Activated gamma-delta T cell treated with anti-CD3 and anti-CD28 coated beads, Interleukin-2, amount 50 U/mL, for 16 hours (primary cell): Measurements from ENCODE around the gene ITPRID1.

Source experiments
- DNase-seq: peaks from one replicate; pipeline ENCODE4 v3.0.0-alpha.2; 2020; ENCODE audit warnings: low read depth

Gene ITPRID1

DNA sequence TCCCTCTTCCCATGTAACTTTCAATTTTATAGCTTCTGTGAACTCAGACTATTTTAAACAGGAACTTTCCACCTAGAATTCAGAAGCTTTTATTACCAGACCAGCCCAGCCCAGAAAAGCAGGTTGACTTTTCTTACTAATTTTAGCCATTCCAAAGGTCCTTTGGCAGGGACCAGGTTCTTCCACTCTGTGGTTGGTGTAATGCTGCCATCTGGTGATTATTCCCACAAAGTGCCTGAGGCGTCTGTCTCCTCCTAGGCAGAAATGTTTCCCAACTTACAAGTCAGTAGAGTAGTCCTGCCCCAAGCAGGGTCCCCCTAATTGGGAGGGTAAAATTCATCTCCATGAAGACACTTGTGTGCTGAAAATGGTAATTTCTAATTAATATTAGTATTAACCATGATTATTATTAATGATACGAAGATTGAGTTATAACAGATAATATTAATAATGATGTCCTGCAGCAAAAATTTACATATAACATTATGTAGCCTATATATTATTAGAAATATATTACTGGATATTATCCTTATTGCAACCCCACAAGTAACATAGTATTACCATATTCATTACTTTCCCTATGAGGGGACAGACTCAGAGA, 120.1 kb downstream of the ITPRID1 start:
- DNase-seq = no peak

DNA sequence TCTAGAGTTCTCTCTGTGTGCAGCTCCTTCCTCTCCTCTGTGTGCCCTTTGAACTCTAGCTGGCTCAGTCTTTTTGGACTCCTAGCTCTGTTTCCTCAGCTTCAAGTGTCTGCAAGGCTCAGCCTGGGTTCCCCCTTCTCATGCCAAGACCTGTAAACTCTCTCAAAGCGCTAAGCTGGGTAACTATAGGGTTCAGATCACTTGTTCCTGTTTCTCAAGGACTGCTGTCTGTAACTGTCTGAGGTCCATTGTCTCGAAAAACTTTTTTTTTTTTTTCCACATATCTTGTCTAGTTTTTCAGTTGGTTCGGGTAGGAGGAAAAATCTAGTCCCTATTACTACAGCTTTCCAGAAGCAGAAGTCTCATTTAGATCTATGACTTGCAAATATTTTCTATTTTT, 126.5 kb downstream of the ITPRID1 start:
- DNase-seq = no peak

DNA sequence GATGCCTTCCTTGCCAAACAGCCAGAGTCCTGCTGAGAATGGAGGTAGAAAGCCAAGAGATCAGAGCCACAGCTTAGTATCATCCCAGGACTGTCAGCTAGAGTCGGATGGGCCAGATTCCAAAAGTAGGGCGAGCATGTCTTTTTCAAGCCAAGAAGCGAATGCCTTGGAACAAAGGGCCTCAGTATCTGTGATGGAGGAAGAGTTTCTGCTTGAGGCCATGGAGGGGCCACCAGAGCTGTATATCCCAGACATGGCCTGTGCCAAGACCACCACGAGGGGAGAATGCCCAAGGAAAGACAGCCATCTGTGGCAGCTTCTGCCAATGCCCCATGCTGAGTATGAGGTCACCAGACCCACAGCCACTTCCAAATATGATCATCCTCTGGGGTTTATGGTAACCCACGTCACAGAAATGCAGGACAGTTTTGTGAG, 128.8 kb downstream of the ITPRID1 start:
- DNase-seq = no peak

DNA sequence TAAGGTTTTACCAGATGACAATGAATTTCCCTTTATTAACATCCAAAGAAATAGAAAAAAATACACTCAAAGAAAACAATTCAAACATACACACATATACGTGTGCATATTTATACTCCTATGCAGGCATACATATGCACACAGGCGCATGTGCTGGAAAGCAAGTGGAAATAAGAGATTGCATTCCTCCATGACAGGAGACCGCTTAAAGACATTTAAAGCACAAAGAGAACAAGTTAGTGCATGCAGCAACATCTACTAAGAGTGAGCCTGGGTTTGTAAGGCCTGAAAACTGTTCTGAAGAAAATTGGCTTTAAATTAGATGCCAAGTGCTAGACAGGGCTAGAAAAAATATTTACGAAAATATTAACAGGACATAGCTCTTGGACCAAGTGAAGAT, 133.1 kb downstream of the ITPRID1 start:
- no peak for DNase-seq

DNA sequence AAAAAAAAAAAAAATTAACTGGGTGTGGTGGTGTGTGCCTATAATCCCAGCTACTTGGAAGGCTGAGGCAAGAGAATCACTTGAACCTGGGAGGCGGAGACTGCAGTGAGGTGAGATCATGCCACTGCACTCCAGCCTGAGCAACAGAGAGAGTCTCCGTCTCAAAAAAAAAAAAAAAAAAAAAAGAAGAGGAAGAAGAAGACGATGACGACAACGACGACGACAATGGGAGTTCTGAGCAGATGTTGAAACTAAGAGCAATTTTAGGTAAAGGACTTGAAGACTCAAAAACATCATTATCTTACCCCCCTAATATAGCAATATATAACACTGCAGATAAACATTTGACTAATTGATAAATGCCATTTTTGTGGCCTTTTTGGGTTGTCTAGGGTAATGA, 133.6 kb downstream of the ITPRID1 start:
- DNase-seq = no peak

DNA sequence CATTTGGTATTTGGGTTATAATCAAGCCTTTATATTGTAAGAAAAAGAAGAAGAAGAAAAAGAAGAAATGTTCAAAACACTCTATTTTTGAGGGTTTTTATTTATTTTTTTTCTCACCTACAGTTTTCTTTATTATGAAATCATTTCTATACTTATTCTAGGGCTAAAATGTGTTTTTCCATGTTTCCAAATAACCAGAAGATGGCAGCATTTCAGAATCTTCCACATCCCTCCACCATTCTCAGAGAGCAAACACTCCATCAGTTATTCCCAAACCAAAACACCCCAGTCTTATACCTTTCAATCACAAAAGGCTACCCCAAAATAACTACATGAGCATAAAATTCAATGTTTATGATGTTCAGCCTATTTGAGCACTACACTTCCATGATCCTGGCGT, 134.4 kb downstream of the ITPRID1 start:
- no peak for DNase-seq

DNA sequence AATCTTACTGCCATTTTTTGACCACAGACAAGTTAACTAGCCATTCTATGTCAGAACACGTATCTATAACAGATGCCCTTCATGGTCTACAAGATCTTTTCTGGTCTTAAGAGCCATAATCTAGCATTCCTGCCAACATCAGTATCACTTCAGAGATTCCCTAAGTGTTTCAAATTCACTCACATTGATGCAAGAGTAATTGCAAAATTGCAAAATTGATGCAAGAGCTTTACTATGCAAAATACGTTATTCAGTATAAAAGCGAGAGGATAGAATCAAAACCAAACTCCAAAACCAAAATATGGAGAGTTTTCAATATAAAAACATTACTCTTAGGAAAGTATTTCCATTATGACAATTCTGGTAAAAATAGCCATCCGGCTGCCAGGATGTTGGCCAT, 135.0 kb downstream of the ITPRID1 start:
- no peak for DNase-seq

DNA sequence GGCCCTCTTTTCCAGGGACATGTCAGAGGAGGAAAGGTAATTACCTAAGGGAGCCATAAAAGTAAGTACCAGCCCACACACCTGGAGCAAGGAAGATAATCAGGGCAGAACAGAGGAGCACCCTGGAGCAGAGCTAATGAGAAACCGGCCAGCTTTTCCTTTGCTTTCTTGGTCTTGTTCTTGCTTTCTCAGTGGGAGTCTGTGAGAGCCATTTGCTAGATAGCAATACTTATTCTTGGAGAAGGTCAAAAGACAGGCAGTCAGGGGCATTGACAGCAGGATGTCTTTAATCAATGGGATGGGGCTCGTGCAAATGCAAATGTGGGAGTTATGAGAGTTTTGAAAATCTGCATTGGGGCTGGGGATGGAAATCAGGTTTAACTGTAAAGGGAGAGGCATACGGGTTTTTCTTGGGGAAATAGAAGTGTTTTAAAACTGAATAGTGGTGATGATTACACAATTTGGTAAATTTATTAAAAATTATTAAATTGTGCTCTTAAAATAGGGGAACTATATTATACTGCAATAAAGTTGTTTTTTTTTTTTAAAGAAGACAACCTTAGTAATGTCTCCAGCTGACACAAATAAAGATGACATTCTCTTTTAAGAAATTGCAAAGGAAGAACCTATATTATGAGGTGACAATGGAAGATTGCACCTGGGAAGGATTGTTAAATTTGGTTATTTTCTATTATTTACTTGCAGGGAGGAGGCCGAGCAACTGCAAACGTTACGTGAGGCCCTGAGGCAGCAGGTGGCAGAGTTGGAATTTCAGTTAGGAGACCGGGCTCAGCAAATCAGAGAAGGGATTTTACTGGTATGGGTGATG, 137.6 kb downstream of the ITPRID1 start:
- no peak for DNase-seq

DNA sequence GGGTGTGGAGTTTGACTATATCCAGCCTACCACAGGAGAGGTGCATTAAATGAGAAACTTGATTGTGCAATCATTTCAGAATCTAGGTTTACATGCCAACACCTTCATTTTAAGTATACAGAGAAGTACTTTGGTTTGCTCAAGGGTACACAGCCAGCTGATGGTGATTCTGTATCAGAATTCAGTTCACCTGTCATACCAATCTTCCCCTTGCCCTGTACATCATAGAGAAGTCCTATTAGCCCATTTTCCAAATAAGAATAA, 138.1 kb downstream of the ITPRID1 start:
- DNase-seq = no peak

DNA sequence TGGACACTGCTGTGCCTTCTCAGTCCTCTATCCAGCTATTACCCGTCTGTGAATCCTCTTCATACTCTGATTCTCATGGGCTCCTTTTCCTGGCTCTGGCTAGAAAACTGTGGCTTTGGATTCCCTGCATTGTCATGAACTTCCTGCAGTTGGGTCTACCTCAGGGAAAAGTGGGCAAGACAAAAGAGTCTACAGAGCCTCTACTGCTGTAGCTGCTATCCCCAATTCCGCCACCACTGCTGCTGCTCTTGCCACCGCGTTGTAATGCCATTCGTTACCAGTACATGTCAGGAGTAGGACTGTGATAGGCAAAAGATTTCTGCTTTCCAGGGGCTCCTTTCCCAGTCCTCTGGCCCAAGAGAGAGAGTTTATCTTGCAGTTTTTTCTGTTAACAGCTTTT, 149.2 kb downstream of the ITPRID1 start:
- DNase-seq = no peak

DNA sequence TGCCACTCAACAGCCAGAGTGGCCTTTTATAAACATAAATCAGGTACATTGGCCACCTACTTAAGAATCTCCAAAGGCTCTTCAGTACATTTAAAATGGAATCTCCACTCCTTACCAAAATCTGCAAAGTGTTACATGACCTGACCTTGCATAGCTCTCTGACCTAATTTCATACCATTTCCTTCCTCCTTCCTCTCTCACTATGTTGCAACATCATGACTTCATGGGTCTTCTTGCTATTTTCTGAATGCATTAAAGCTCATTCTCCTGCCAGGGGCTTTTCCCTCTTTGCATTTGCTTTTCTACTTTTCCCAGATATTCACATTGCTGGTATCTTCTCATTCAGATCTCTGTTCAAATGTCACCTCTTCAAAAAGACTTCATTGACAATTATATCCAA, 151.0 kb downstream of the ITPRID1 start:
- no peak for DNase-seq

DNA sequence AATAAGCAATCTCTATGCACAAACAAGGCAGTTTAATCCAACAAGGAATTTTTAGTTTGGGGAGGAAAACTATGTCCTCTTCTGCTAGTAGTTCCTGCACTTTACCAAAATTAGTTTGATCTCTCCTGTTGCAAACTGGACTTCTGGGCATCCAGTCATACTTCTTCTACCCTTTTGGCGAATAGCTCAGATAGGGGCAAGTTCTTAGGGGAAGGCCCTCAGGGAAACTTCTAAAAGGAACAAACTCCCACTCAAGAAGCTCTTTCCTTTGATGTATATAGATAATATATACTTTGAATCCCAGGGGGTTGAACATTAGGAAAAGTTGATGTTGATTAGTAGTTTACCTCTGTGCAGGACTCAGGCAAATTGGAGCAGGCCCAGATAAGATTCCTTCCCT, 151.7 kb downstream of the ITPRID1 start:
- DNase-seq = no peak

DNA sequence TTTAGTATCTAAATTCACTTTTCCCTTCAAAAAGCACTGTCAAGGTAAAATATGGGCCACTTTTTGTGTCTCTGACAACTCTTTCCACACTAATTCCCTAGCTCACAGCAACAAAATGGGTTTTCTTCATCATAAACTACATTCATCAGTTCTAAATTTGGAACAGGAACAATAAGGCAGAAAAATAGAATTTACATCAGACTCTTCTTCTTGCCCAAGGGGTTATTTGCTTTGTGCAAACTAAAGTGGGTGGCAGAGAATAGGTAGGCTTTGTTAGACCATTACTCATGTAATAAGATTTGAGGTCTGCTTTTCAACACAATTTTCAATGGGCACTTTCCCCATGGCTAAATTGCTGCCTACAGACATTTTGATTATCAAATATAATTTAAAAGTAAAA, 155.6 kb downstream of the ITPRID1 start:
- no peak for DNase-seq

DNA sequence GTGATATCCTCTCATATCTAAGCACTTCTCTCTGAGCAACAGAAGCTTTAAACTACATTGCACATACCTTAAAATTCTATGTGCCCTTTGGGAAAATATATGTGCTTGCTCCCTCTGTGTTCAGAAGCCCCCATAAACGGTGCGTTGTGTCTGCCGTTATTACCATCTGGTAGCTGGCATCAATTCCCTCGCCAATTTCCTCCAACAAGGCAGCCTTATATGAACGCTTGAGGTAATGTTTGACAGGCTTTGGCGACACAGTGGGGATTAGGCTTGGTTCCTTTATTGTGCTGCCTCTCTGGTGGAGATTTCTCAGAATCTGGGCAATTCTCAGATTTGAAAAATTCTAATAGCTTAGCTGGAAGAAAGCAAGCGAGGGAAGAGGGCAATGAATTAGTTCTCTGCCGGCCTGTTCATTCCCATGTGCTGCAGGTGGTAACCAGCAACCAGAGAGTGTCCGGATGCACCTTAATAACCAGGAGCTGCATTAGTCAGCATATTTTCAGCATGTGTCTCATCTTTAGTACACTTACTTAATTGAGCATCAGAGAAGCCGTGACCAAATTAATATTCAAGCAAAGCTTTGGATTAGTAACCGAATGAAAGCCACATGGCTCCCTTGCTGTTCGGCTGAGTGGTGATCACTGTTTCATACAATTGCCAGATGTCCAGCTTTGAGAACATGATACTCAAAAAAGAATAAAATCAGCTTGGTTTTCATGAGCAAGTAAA, 165.8 kb downstream of the ITPRID1 start:
- no peak for DNase-seq

DNA sequence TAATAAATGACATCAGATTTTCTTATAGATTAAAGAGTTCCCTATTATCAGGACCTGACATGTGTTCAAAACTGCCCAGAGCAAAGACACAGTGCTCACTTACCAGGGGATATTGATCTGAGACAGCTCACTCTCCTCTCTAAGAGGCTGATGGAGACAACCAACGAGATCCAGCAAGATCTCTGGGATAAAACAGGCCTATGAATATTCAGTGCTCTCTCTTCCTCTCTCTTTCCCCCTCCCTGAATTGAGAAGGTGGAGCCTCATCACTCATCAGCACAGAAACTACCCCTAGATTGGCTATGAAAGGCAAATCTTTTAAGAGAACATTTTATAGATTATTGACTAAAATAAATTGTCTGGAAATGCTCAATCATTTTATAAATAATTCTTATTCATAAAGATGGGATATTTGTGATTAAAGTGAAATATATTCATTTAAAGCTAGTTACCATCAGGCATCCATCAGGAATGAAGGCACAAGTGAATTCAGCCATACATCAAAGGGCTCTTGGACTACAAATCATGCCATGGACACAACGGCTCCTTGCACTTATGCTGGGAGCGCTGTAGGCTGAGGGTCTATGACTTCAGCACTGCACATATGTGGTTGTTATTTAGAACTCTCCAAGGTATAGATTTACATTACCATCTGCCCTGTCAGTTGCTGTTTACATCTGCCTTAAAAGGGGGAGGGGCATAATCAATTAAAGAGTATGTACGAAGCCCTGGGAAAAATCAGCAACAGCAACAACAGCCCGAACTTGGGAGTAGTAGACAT, 169.7 kb downstream of the ITPRID1 start:
- no peak for DNase-seq

DNA sequence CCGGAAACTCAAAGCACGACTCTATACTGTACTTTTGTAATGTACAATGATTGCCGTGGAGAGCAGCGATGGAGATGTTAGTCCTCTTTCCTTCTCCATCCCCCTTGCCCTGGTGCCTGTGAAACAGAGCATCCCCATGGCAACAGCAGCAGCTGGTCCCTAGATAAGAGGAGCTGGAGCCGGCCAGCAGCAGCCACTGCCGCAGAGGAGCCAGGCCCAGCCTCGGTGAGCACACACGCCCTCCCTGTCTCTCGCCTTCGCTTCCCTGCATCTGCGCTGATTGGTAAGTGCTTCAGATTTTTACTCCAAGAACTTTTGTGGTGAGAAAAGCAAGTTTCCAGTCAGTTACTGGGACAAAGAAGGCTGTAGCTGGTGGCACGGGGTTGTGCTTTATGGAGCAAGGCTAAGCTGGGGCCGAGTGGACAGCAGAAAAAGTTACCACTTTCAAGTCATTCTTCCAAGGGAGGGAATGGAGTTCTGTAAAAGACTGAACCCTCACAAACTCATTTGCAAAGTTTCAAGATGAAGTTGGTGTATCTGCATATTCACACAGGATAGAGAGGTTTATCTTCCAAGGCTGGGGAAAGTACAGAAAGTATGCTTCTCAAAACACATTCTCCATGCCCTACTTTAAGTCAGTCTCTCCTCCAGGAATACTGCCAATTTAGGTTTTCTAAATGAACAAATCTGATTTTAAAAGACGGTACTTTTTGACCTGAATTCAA, 173.3 kb downstream of the ITPRID1 start, which contains the start of gene PPP1R17:
Gene PPP1R17 (plus strand): TSS at position 192 of the 725 bp plus-strand sequence. CDS start 5,227 bp downstream, outside the sequence.
- no peak for DNase-seq

DNA sequence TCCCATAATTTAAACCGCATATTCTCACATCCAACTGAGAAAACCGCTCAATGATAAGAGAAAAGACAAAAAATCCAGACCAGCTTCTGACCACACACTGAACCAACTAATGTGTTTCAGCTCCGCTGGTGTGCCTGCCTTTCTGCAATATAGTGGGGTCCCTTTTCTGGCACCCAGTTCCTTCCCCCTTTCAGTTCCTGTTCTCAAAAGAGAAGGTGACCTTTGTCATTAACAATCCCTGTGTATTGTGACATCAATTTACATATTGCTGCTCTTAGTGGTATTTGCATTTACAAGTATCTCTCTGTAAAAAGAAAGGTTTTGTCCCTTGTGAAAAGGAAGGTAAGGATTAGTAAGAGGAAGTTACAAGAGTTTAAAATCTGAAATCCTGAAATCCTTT, 174.5 kb downstream of the ITPRID1 start:
- no peak for DNase-seq

DNA sequence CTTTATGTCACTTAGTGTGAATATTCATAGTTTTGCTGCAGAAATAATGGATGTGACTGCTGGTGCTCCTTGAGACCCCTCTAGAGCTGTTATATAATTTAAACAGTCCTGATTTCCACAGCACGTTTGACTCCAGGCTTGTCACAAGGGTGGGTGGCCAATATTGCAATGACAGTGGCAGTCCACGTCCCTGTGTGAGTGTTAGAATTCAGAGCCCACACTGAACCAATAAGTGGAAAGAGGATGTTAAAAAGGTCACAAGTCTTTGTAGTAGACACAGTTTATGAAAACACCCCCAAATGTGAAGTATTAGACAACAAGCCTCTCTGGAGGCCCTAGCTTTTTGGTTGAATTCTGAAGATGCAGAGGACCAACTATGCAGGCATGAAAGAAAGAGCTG, 175.1 kb downstream of the ITPRID1 start:
- no peak for DNase-seq

DNA sequence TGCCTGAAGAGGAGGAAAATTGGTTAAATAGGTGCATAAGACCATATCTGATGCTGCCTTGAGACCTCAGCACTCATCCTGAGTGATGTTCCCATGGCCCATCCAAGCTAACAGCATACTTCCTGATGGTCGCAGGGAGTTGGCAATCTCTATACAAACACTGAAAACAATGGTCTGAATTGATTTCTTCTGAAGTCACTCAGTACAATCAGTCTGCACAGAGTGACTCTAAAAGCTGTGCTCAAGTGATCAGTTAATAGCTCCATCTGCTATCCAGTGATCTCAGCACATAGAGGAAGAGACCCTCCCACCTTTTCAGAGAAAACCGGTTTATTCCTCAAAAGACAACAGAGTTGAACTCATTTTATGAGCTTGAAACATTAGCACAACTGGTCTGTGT, 177.0 kb downstream of the ITPRID1 start:
- DNase-seq = no peak

DNA sequence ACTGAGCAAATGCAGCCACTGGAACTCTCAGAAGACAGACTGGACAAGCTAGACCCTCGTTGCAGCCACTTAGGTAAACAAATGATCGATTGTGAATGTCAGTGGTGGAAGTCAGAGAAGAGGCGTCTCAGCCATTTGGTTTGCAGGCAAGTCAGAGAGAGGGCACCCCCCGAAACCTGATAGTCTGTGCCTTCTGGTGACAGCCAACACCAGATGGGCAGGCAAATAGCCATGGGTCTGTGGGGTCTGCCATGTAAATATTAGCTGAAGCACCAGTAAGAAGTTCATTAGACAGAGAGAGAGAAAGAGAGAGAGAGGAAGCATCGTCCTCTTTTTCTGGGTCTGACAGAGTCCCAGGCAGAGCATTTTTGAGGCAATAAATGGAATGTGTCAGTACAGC, 178.6 kb downstream of the ITPRID1 start:
- DNase-seq = no peak

DNA sequence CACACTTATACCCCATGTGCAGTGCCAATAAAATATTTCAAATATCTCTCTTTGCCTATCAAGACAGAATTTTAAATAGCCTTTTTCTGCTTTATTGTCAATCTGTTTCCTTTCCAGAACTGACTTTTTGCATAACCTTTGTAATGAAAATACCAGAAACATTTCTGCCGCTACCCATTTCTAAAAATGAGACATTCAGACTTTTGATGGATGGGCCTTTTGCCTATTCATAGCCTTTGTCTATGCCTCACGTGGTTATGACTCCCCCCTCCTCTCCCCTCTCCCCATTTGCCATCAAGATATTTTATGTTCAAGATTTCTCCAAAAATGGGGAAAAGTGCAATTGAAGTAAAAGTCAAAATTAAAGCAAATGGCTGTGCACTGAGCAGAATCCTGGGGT, 179.0 kb downstream of the ITPRID1 start:
- no peak for DNase-seq
